ENCODE results near the gene PLCB1. TPM values are rescaled to one million over a fixed set of nuclear protein-coding genes. Genes with fewer than 3 reads are reported as not detected.
A peak's percentile ranks its signal among the peaks of the same experiment; 100 is the strongest.
"Not testable (repeated sequence)": the region's sequence is repeated elsewhere in the genome, so short reads cannot be mapped to it uniquely, and the experiment has no call there.

PLCB1 gene
- total and polyA plus RNA-seq, 8 donors: 8.8 to 27.7 (median 19.2) TPM

GRCh38 chr20:8583566-8584043, 451.5 kb downstream of the PLCB1 start:
- Histone ChIP-seq H3K9me3 (no peaks in the 10 kb centered on the region), H3K4me1 (no peaks in the 10 kb centered on the region), H3K27ac (no peak overlapping the region), H3K4me3 (no peak overlapping the region), H3K27me3 (no peaks in the 10 kb centered on the region), H3K36me3 (no peaks in the 10 kb centered on the region)
- DNase-seq (no peak), ATAC-seq (peak; percentile 52)
- TF ChIP-seq CTCF (IDR thresholded peaks at IDR 0.05): no peak
- intact Hi-C loops (cut with DNase I): no loop called here

GRCh38 chr20:8587251-8587650, 455.2 kb downstream of the PLCB1 start:
- no peak for ATAC-seq

GRCh38 chr20:8587810-8588209, 455.7 kb downstream of the PLCB1 start:
- TF ChIP-seq CTCF (IDR thresholded peaks at IDR 0.05): no peak
- no peaks in the 10 kb centered on the region for H3K27me3 ChIP-seq
- no peaks in the 10 kb centered on the region for H3K36me3 ChIP-seq
- intact Hi-C loops (cut with DNase I): no loop called here
- no peaks in the 10 kb centered on the region for H3K9me3 ChIP-seq
- H3K27ac ChIP-seq: no peak overlapping the region
- H3K4me3 ChIP-seq: no peak overlapping the region
- H3K4me1 ChIP-seq: no peaks in the 10 kb centered on the region
- ATAC-seq (no peak), DNase-seq (no peak)

More at GRCh38 chr20:8587251-8587650, 455.2 kb downstream of the PLCB1 start:
- H3K36me3 ChIP-seq: no peaks in the 10 kb centered on the region
- no peaks in the 10 kb centered on the region for H3K4me1 ChIP-seq
- H3K4me3 ChIP-seq: no peak overlapping the region
- no peak overlapping the region for H3K27ac ChIP-seq
- H3K27me3 ChIP-seq: no peaks in the 10 kb centered on the region
- DNase-seq: no peak
- TF ChIP-seq CTCF (IDR thresholded peaks at IDR 0.05): no peak
- intact Hi-C loops (cut with DNase I): no loop called here
- no peaks in the 10 kb centered on the region for H3K9me3 ChIP-seq

GRCh38 chr20:8589956-8590355, 457.9 kb downstream of the PLCB1 start:
- intact Hi-C loops (cut with DNase I): no loop called here
- no peak overlapping the region for H3K27ac ChIP-seq
- no peaks in the 10 kb centered on the region for H3K4me1 ChIP-seq
- DNase-seq (no peak), ATAC-seq (no peak)
- H3K9me3 ChIP-seq: no peaks in the 10 kb centered on the region
- TF ChIP-seq CTCF (IDR thresholded peaks at IDR 0.05): no peak
- H3K4me3 ChIP-seq: no peak overlapping the region
- H3K36me3 ChIP-seq: no peaks in the 10 kb centered on the region
- no peaks in the 10 kb centered on the region for H3K27me3 ChIP-seq

- H3K9me3 ChIP-seq; H3K27ac ChIP-seq; H3K4me3 ChIP-seq; H3K36me3 ChIP-seq; H3K27me3 ChIP-seq; intact Hi-C loops (cut with DNase I); ATAC-seq; DNase-seq; H3K4me1 ChIP-seq: not testable (repeated sequence)
Measured at GRCh38 chr20:8600910-8601541, 469.0 kb downstream of the PLCB1 start.

- Histone ChIP-seq H3K27ac (no peak overlapping the region), H3K9me3 (no peaks in the 10 kb centered on the region), H3K4me3 (no peak overlapping the region), H3K36me3 (no peaks in the 10 kb centered on the region), H3K27me3 (no peaks in the 10 kb centered on the region), H3K4me1 (peaks cover 0 to 9% of the 10 kb centered on the region in 2 donors)
- TF ChIP-seq CTCF (IDR thresholded peaks at IDR 0.05): no peak
- peak; percentile 12 for ATAC-seq
- intact Hi-C loops (cut with DNase I): no loop called here
- no peak for DNase-seq
Measured at GRCh38 chr20:8601542-8601912, 469.5 kb downstream of the PLCB1 start.
